Endothelial cell of umbilical vein (primary cell): ENCODE data around the gene PRR7. TPM values are rescaled to one million over a fixed set of nuclear protein-coding genes. Genes with fewer than 3 reads are reported as not detected.

Experiments
- BruUV-seq: library from RNA; stranded (reverse); fragments of 400-500 nt; replicated peaks from 2 replicates; lab custom pipeline; 2021; lab: Mats Ljungman, UMichigan
- CTCF ChIA-PET: fragments of 300-600, 350-600 bp; sonication (Branson Sonifier 250); formaldehyde crosslinking; loops from one replicate; lab custom pipeline; 2021; ENCODE audit warnings: antibody characterized with exemption, inconsistent platforms; lab: Charles Lee
- POLR2A ChIA-PET: fragments of 300-600, 350-600 bp; sonication (Branson Sonifier 250); formaldehyde crosslinking; loops from one replicate; lab custom pipeline; 2021; ENCODE audit warnings: antibody characterized with exemption, inconsistent platforms; lab: Charles Lee
- DNase-seq: peaks from one replicate; pipeline ENCODE4 v3.0.0-alpha.2; 2011; ENCODE audit warnings: low read depth, low spot score
- FAIRE-seq: peaks from 2 replicates; lab custom pipeline; 2011; peaks lifted over from hg19 to GRCh38; lab: Jason Lieb, UNC
- H2AFZ ChIP-seq: 2 replicates; pipeline ENCODE4 v1.6.0; 2012; ENCODE audit warnings: low read depth, low read length, control low read depth, inconsistent platforms
- H3K27ac ChIP-seq: 2 replicates; pipeline ENCODE4 v1.5.1; 2011; ENCODE audit warnings: low read depth, mild to moderate bottlenecking, control low read depth, low read length, moderate library complexity; ENCODE audit not compliant: insufficient read depth
- H3K27me3 ChIP-seq, 2 experiments: 2 replicates each; pipeline versions ENCODE4 v1.6.0 to v1.6.1; 2011; ENCODE audit warnings: low read length in 2 of 2, mixed read lengths in 1 of 2; ENCODE audit not compliant: control insufficient read depth in 2 of 2, insufficient read depth in 2 of 2
- H3K36me3 ChIP-seq, 2 experiments: 2 replicates in 1 of 2; 3 replicates in 1 of 2; pipeline ENCODE4 v1.5.1; 2011; ENCODE audit warnings: low read length in 2 of 2, mild to moderate bottlenecking in 1 of 2, moderate library complexity in 1 of 2; ENCODE audit not compliant: control insufficient read depth in 2 of 2, insufficient read depth in 2 of 2; ENCODE audit errors: extremely low read depth in 1 of 2
- H3K4me1 ChIP-seq: 3 replicates; pipeline ENCODE4 v1.5.1; 2011; ENCODE audit warnings: mild to moderate bottlenecking, low read length; ENCODE audit not compliant: control insufficient read depth, insufficient read depth; ENCODE audit errors: extremely low read depth
- H3K4me2 ChIP-seq: 2 replicates; pipeline ENCODE4 v1.6.1; 2011; ENCODE audit warnings: low read length, control low read depth, mixed read lengths; ENCODE audit not compliant: insufficient read depth
- H3K4me3 ChIP-seq, 3 experiments: fragments of 200-600 bp in 1 of 3; sonication (generic), shearing (Covaris generic) in 1 of 3; replicated peaks in 1 of 3; 2 replicates each; pipeline ENCODE4 v1.5.1; 2011 to 2016; ENCODE audit warnings: control low read depth in 3 of 3, low read length in 3 of 3, mild to moderate bottlenecking in 2 of 3, inconsistent platforms in 1 of 3, low read depth in 1 of 3, moderate library complexity in 1 of 3; ENCODE audit not compliant: insufficient read depth in 1 of 3
- H3K79me2 ChIP-seq: 2 replicates; pipeline ENCODE4 v1.6.0; 2012; ENCODE audit warnings: low read length, inconsistent platforms; ENCODE audit not compliant: control insufficient read depth, insufficient read depth
- H3K9ac ChIP-seq: replicated peaks from 2 replicates; pipeline ENCODE3; 2011; ENCODE audit warnings: low read length, control low read depth; ENCODE audit not compliant: insufficient read depth; ENCODE audit errors: extremely low read depth
- H3K9me1 ChIP-seq: replicated peaks from 3 replicates; pipeline ENCODE4 v1.6.0; 2011; ENCODE audit warnings: mild to moderate bottlenecking, low read length; ENCODE audit not compliant: control insufficient read depth, insufficient read depth; ENCODE audit errors: extremely low read depth
- H3K9me3 ChIP-seq: replicated peaks from 2 replicates; pipeline ENCODE4 v1.5.1; 2012; ENCODE audit warnings: low read length, inconsistent platforms; ENCODE audit not compliant: control insufficient read depth, insufficient read depth
- H4K20me1 ChIP-seq: replicated peaks from 2 replicates; pipeline ENCODE3; 2011; ENCODE audit warnings: mild to moderate bottlenecking, low read length; ENCODE audit not compliant: control insufficient read depth, insufficient read depth; ENCODE audit errors: extremely low read depth
- EZH2 ChIP-seq: IDR thresholded peaks from 2 replicates; pipeline ENCODE4 v1.6.1; 2012; ENCODE audit warnings: borderline replicate concordance, low read depth, mild to moderate bottlenecking, moderate library complexity, low read length, inconsistent platforms; ENCODE audit not compliant: severe bottlenecking
- FOS ChIP-seq: IDR thresholded peaks from 2 replicates; pipeline ENCODE4 v1.6.1; 2011; ENCODE audit warnings: mild to moderate bottlenecking, low read length, moderate library complexity, borderline replicate concordance; ENCODE audit not compliant: insufficient read depth
- GATA2 ChIP-seq: IDR thresholded peaks from 2 replicates; pipeline ENCODE4 v1.7.0; 2011; ENCODE audit warnings: low read depth, mild to moderate bottlenecking, moderate library complexity, mixed read lengths, low read length; ENCODE audit not compliant: insufficient read length, insufficient read depth
- JUN ChIP-seq: IDR thresholded peaks from 2 replicates; pipeline ENCODE4 v1.6.1; 2011; ENCODE audit warnings: borderline replicate concordance, low read depth; ENCODE audit not compliant: insufficient read length, insufficient read depth
- MYC ChIP-seq: IDR thresholded peaks from one replicate; pipeline ENCODE4 v1.6.1; 2011; ENCODE audit warnings: mild to moderate bottlenecking, low read depth, low read length
- POLR2A ChIP-seq: IDR thresholded peaks from 2 replicates; pipeline ENCODE4 v1.6.1; 2012; ENCODE audit warnings: low read depth, mild to moderate bottlenecking, control low read depth, low read length
- dilution Hi-C: fragments of 300-500 bp; cut with MboI; formaldehyde crosslinking; loops from one replicate; pipeline ENCODE4 v1.15.0; 2019; ENCODE audit warnings: low sequenced_read_pairs; ENCODE audit not compliant: extremely low pct_ligation_motif_present
- intact Hi-C: fragments of 100-400 bp; cut with micrococcal nuclease; formaldehyde crosslinking; loops from one replicate; pipeline ENCODE4 v1.10.0; 2022
- polyA plus RNA-seq, 4 experiments: library from polyadenylated mRNA; depleted of rRNA in 3 of 4; stranded (reverse) in 3 of 4; unstranded in 1 of 4; fragments of >200 nt; gene quantifications; 2 replicates each; pipeline versions ENCODE4 v1.2.1 to v1.2.3, GENCODE V29; 2011 to 2012; ENCODE audit warnings: missing spikeins in 1 of 4
- total RNA-seq: library from RNA; stranded (reverse); gene quantifications from 2 replicates; pipeline ENCODE4 v1.2.3, GENCODE V29; 2021
- TF ChIP-seq, protein P1 (sequence below), 2 donors: IDR thresholded peaks; 1 replicate in 1 of 2; 2 replicates in 1 of 2; pipeline ENCODE4 v1.5.1; 2011; ENCODE audit warnings: low read length in 2 of 2, mild to moderate bottlenecking in 2 of 2, moderate library complexity in 2 of 2, control low read depth in 1 of 2, inconsistent platforms in 1 of 2, low read depth in 1 of 2; ENCODE audit not compliant: insufficient read depth in 1 of 2; ENCODE audit errors: extremely low read depth in 1 of 2

PRR7 gene
- total and polyA plus RNA-seq, 2 donors (not counting 3 experiments of a cell fraction or from before 2014, with no cell fraction given): 6.5 to 6.6 TPM

- Histone ChIP-seq H3K27me3 (no peaks in the 10 kb centered on the region), H3K9me3 (no peaks in the 10 kb centered on the region), H3K36me3 (peaks cover 0 to under 1% of the 10 kb centered on the region in 2 experiments), H3K27ac (no peak overlapping the region), H3K79me2 (peaks cover 39% of the 10 kb centered on the region), H3K4me2 (no peak overlapping the region), H3K9ac (no peak overlapping the region), H3K9me1 (no peaks in the 10 kb centered on the region), H2AFZ (no peak overlapping the region), H3K4me1 (peaks cover 31% of the 10 kb centered on the region), H3K4me3 (no peak overlapping the region), H4K20me1 (no peaks in the 10 kb centered on the region)
- no peak for DNase-seq
- intact Hi-C loops: loop anchor here (10.0 kb wide), 1 partner anchor 1029 kb away; the partner anchor contains the start of gene FAF2
- FAIRE-seq: no peak
- dilution Hi-C loops: no loop called here
- ChIA-PET CTCF (interaction anchor here (0.5 to 1.5 kb wide), 3 partner anchors 16 to 83 kb away, joined by 3 to 4 read pairs (median 3); no protein-coding TSS in a partner anchor), POLR2A (interaction anchor here (1.2 kb wide), 1 partner anchor 17 kb away, joined by 3 read pairs; no protein-coding TSS in a partner anchor)
- BruUV-seq: no TSS peak
- TF ChIP-seq POLR2A: no peak
These were observed 27.4 kb downstream of the PRR7 start for GRCh38 chr5:177474002-177474476.

GRCh38 chr5:177474846-177475562 is 28.4 kb downstream of the PRR7 start:
- dilution Hi-C loops: no loop called here

More at GRCh38 chr5:177474846-177475562, 28.4 kb downstream of the PRR7 start:
- Histone ChIP-seq H3K9me3 (no peaks in the 10 kb centered on the region), H3K79me2 (peaks cover 29% of the 10 kb centered on the region), H3K4me1 (peaks cover 23% of the 10 kb centered on the region), H4K20me1 (no peaks in the 10 kb centered on the region), H2AFZ (no peak overlapping the region), H3K27ac (no peak overlapping the region), H3K36me3 (no peaks in the 10 kb centered on the region), H3K27me3 (no peaks in the 10 kb centered on the region), H3K9ac (no peak overlapping the region), H3K4me3 (no peak overlapping the region), H3K9me1 (no peaks in the 10 kb centered on the region), H3K4me2 (no peak overlapping the region)
- CTCF ChIA-PET: interaction anchor here (0.8 to 3.3 kb wide), 4 partner anchors 18 to 26 kb away, joined by 3 to 17 read pairs (median 10); no protein-coding TSS in a partner anchor
- no TSS peak for BruUV-seq
- TF ChIP-seq, protein P1, sequence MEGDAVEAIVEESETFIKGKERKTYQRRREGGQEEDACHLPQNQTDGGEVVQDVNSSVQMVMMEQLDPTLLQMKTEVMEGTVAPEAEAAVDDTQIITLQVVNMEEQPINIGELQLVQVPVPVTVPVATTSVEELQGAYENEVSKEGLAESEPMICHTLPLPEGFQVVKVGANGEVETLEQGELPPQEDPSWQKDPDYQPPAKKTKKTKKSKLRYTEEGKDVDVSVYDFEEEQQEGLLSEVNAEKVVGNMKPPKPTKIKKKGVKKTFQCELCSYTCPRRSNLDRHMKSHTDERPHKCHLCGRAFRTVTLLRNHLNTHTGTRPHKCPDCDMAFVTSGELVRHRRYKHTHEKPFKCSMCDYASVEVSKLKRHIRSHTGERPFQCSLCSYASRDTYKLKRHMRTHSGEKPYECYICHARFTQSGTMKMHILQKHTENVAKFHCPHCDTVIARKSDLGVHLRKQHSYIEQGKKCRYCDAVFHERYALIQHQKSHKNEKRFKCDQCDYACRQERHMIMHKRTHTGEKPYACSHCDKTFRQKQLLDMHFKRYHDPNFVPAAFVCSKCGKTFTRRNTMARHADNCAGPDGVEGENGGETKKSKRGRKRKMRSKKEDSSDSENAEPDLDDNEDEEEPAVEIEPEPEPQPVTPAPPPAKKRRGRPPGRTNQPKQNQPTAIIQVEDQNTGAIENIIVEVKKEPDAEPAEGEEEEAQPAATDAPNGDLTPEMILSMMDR (IDR thresholded peaks at IDR 0.05; ENCODE audit: extremely low read depth in 1 of 2, insufficient read depth in 1 of 2, low read depth in 1 of 2, low read length in 2 of 2): no peak
- TF ChIP-seq EZH2 (no peak), POLR2A (no peak), MYC (no peak), JUN (no peak), FOS (no peak), GATA2 (no peak)
- DNase-seq: no peak
- POLR2A ChIA-PET: no interaction called here
- intact Hi-C loops: loop anchor here (10.0 kb wide), 1 partner anchor 1030 kb away; the partner anchor contains the start of gene FAF2
- no peak for FAIRE-seq
